Measurements from ENCODE around the gene BARHL2.

Gene BARHL2

GRCh38 chr1:90710579-90711536, 6.2 kb downstream of the BARHL2 start:
- DNase-seq (ENCODE audit: low read depth) = no peak

DNA sequence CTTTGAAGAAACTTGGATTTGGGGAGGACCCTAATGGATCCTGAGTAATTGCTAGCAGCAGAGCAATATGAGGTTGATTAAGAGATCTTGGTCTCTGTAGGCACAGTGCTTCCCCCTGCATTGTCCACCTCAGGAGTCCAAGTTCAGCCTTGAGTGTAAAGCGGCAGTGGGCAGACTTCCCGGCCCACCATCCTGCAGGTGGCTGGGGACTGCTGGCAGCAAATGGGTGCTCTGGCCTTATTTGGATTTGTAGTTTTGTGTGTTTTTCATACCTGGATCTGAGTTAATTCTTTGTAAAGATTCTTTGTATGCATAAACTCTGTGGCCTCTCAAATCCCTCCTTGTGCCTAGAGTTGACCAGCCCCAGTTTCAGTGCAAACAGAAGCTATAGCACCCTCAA, 7.6 kb downstream of the BARHL2 start:
- no peak for DNase-seq (ENCODE audit: low read depth)

GRCh38 chr1:90708826-90709225, 8.3 kb downstream of the BARHL2 start:
- DNase-seq (ENCODE audit: low read depth) = no peak

DNA sequence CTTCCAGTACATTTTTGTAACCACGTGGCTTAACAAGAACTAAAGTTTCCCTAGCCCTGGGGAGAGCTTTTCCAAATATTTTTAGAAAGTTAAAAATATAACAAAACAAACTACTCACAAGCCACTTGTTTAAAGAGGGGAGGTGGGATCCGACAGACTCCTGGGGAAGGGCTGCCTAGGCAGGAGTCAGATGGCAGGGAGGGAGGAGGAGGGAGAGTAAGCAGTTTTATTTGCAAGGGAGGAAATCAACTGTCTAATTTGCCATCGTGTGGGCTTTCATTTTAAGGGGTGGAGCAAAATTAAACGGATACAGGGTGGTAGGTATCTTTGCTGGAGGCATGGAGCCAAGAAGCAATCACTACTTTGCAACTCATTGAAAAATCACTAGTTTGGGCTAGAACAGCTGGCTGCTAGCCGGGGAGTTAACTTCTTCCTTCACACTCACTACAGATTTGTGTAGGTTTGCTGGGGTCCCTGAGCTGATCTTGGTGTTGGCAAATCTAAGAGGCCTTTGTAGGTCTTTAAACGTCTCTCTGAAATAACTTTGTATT, 8.8 kb downstream of the BARHL2 start:
- DNase-seq (ENCODE audit: low read depth) = no peak

DNA sequence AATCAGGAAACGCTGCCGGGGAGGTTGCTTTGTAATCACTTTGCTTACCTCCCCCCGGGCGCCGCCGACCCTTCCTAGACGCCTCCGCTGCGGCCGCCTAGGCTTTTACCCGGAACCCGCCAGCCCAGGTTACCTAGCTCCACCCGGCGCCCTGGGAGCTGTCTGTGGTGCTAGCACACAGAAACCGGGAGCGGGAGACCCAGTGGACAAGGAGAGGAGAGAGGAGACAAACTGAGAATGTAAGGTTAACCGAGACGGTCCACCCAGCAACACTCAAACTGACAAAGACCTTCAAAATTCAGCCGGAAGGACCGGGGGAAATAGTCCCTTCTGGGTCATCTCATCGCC, 9.8 kb downstream of the BARHL2 start:
- DNase-seq (ENCODE audit: low read depth) = no peak

DNA sequence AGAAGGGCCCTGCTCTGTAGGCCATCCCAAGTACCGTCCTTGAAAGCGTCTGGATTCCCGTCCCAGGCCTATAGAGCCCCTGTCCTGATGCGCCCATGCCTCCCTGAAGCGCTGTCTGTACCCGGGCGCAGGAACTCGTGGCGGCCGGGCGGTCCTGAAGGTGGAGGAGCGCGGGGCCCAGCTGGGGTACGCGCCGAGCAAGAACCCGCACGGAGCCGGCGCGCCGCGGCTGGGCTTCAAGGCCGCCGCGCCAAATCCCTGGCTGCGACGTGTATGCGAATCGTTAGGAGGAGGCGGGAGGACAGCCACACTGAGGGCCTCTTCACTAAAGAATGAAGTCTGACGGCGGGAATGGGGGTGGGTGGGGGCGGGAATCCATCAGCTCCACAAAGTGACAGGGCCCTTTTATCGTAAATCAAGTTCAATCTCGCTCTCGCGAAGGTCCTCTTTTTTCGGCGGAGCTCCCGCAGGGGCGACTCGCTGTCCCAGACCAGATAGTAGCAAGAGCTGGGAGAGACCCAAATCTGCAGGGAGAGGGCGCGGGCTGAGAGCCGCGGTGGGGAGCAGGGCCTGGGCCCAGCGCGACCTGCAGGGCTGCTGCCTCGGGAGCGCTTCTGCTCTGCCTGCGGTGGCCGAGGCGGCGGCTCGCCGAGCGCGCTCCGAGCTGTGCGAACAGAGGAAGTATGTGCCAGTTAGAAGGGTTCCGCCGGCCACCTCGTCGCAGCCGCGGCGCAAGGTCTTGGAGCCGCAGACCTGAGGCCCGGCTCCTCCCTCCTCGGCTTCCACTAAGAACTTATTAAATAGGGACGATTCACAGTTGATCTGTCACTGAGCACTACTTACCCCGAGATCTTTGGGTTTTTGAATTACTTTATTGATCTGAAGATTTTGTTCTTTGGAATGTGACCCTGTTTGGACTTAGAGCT, 10.4 kb downstream of the BARHL2 start:
- no peak for DNase-seq (ENCODE audit: low read depth)

- no peak for DNase-seq (ENCODE audit: low read depth)
Observed at GRCh38 chr1:90705956-90706355, 11.1 kb downstream of the BARHL2 start.

DNA sequence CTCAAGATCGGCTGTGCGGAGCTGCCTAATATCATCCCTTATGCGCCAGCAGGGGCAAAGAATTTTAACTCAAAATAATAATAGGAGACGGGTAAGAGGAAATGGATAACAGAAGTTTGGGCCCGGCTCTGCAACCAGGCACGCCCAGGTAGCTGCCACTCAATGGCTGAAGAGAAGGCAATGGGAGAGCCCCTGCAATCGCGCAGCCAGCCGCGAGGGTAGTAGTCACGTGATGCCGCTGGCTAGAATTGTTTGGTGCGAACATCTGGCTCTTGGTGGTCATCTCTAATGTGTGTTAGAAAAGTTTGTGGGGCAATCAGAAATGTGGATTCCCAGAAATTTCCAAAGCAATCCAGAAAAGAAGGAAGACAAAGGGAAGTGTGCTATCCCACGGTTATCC, 12.3 kb downstream of the BARHL2 start:
- DNase-seq (ENCODE audit: low read depth) = no peak

DNA sequence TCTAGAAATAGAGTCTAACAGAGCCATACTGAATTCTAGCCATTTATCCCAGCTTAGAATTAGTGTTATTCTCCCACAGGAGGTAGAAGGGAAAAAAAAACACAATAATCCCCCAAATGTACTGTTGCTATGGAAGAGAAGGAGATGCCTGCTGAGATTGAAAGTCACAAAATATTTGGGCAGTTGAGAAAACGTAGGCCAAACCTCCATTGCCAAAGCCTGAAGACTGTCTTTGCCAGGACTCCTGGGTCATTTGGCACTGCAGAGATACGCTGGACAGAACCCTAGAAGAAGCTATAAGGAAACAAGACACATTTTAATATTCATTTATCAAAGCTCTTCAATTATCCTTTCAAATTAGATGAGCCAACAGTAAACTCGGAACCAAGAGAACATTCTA, 22.3 kb downstream of the BARHL2 start:
- DNase-seq (ENCODE audit: low read depth) = no peak

DNA sequence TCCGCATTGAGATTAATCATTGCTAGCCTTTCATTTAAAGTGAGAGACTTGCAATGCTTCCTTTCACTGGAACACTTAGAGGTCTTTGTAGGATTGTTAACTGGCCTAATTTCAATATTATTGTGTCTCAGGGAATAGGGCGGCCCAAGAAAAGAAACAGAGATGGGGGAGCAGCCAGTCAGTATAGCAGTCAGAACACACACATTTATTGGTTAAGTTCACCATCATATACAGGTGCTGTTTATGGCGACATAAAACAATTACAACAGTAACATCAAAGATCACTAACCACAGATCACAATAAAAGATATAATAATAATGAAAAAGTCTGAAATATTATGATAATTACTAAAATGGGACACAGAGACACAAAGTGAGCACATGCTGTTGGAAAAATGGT, 29.4 kb downstream of the BARHL2 start:
- no peak for DNase-seq (ENCODE audit: low read depth)

DNA sequence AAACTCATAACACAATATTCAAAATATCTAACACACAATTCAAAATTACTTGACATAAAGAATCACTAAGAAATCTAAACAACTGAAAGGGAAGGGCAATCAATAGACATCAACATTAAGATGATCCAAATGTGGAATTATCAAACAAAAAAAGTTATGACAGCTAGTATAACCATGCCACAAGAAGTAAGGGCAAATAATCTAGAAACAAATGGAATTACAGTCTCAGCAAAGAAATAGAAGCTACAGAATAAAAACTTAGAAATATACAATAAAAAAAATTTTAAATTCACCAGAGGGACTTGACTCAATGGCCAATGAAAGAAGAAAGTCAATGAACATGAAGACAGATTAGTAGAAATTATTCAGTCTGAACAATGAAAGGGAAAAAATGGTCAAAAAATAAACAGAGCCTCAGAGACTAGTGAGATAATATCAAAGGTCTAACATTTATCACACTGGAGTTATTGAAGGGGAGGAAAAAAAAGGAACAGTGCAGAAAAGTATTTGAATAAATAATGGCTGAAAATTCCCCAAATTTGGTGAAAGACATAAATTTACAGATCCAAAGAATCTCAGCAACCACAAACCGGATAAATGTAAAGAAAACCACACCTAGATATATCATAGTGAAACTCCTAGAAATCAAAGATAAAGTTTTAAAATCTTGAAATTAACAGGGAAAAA, 41.8 kb downstream of the BARHL2 start:
- no peak for DNase-seq (ENCODE audit: low read depth)

DNA sequence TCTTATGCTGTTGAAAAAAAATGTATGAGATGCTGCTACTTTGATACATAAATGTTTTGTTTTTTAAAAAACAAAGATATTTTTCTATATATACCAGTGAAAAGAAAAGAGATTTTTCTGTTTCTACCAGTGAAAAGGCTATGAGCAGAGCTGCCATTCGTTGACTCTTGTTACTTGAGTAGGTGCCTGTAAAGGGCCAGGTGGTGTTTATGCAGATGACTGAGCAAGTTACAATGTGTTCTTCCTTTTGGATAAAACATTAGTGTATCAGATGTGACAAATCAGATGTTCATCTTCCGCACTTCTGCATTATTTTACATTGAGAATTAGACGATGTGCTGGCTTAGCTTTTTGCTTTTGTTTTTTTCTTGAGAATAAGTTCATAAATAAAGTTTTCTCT, 45.4 kb downstream of the BARHL2 start:
- no peak for DNase-seq (ENCODE audit: low read depth)

DNA sequence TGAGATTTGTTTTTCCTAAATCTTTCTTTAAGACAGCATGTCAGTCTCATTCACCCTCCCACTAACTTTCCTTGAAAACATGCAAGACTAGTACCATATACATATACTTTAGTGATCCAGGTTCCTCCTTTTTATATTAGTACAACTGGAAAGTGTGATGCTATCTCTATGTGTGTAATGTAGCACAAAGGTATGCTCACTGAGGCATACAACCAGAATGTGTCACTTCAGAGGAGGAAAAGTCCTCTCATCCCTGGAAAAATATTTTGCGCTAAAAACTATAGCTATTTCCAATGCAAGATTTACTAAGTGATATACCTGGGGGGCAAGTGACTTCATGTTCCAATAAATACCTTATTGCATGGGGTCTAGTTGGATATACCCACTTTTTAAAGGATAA, 45.9 kb downstream of the BARHL2 start:
- DNase-seq (ENCODE audit: low read depth) = no peak

Measured in activated gamma-delta T cell treated with anti-CD3 and anti-CD28 coated beads, Interleukin-2, amount 50 U/mL, for 16 hours (primary cell).